Measurements from ENCODE around the gene BTAF1. TPM values are rescaled to one million over a fixed set of nuclear protein-coding genes. Genes with fewer than 3 reads are reported as not detected.

BTAF1 gene
- total RNA-seq, 1 experiment from 2014 or later = 45.2 TPM

- no peak overlapping the region for H4K8ac ChIP-seq (replicated peaks; ENCODE audit: insufficient read length, low read depth, low read length)
- peaks cover 17% of the 10 kb centered on the region for H3K79me1 ChIP-seq (ENCODE audit: insufficient read depth, low read depth, low read length, poor library complexity, severe bottlenecking)
- H2BK12ac ChIP-seq (ENCODE audit: insufficient read length, low read depth, low read length) = no peak overlapping the region
- H3K4ac ChIP-seq (ENCODE audit: low read depth, low read length) = no peak overlapping the region
- no peak overlapping the region for H2BK5ac ChIP-seq (ENCODE audit: insufficient read length, low read length)
- H3K36me3 Mint-ChIP-seq (ENCODE audit: insufficient read depth in 1 of 3, low read depth in 3 of 3) = peaks cover 14 to 34% (median 23%) of the 10 kb centered on the region in 3 experiments; a peak in 6 of 7 replicates
- no peaks in the 10 kb centered on the region for H3K27me3 Mint-ChIP-seq (ENCODE audit: low read depth)
- H4K91ac ChIP-seq (ENCODE audit: insufficient read length, low read depth, low read length) = no peak overlapping the region
- no peak overlapping the region for H3K14ac ChIP-seq (ENCODE audit: insufficient read depth, low read length)
- H2BK20ac ChIP-seq (ENCODE audit: low read depth, low read length, poor library complexity, severe bottlenecking) = no peak overlapping the region
- no peak overlapping the region for H3K18ac ChIP-seq (ENCODE audit: insufficient read length, low read depth, low read length)
- H3K4me3 Mint-ChIP-seq = no peak overlapping the region
- H3T11ph ChIP-seq (ENCODE audit: low read length) = no peak overlapping the region
- H2AFZ ChIP-seq (ENCODE audit: low read length) = no peak overlapping the region
- no peak overlapping the region for H3K23ac ChIP-seq (ENCODE audit: insufficient read length, low read depth, low read length)
- no peak for DNase-seq
- no peak for TF ChIP-seq CTCF (conservative IDR thresholded peaks at IDR 0.05)
- peaks cover 14 to 16% of the 10 kb centered on the region in 2 experiments for H3K4me1 Mint-ChIP-seq
- H2BK120ac ChIP-seq (ENCODE audit: low read depth, low read length, poor library complexity, severe bottlenecking) = no peak overlapping the region
- no CpG with 5 or more reads among the region's 3 CpGs for WGBS (ENCODE audit: extremely low coverage, insufficient read length, low lambda C conversion rate)
- peaks cover 14% of the 10 kb centered on the region; the same call in 1 of the 2 replicates for H3K79me2 ChIP-seq (ENCODE audit: insufficient read depth, low read length)
- no peaks in the 10 kb centered on the region for H4K20me1 ChIP-seq (ENCODE audit: control insufficient read depth, insufficient read depth, insufficient read length)
- no peaks in the 10 kb centered on the region for H3K9me3 ChIP-seq (ENCODE audit: control insufficient read depth, low read depth, low read length)
- H3K9me3 Mint-ChIP-seq = no peaks in the 10 kb centered on the region
- no peak overlapping the region for H3K4me2 ChIP-seq (ENCODE audit: insufficient read depth, insufficient read length, low read length)
- H3K23me2 ChIP-seq (ENCODE audit: insufficient read length, low read depth, low read length, poor library complexity, severe bottlenecking) = no peaks in the 10 kb centered on the region
- no peak overlapping the region for H2AK5ac ChIP-seq (ENCODE audit: insufficient read length, low read length)
- H3K4me1 ChIP-seq (ENCODE audit: insufficient read depth, low read length) = no peaks in the 10 kb centered on the region
- no peak overlapping the region for H4K5ac ChIP-seq (ENCODE audit: insufficient read length, low read depth, low read length)
- H2BK15ac ChIP-seq (ENCODE audit: low read depth, low read length) = no peak overlapping the region
- H3K9ac ChIP-seq (ENCODE audit: extremely low read depth, insufficient read length, low read length) = no peak overlapping the region
- no peaks in the 10 kb centered on the region for H3K27me3 ChIP-seq (ENCODE audit: insufficient read depth, low read length)
- no peak overlapping the region for H3K27ac ChIP-seq (ENCODE audit: insufficient read length, low read depth, low read length)
- no peak overlapping the region for H3K27ac Mint-ChIP-seq
- H3K56ac ChIP-seq (ENCODE audit: insufficient read length, low read depth, low read length) = no peak overlapping the region
Measured at GRCh38 chr10:91930939-91931338, 7.4 kb downstream of the BTAF1 start.
